PC-9 (cell line): Measurements from ENCODE around the gene CTLA4. TPM values are rescaled to one million over a fixed set of nuclear protein-coding genes. Genes with fewer than 3 reads are reported as not detected.

ENCODE experiments used
- BruUV-seq: library from RNA; stranded (reverse); fragments of 400-500 nt; replicated peaks from 2 replicates; lab custom pipeline; 2021; lab: Mats Ljungman, UMichigan
- CTCF ChIA-PET: fragments of 300-600 bp; sonication (Branson Sonifier 250); formaldehyde crosslinking; loops from one replicate; lab custom pipeline; 2022; ENCODE audit warnings: antibody characterized with exemption; lab: Charles Lee
- POLR2A ChIA-PET: fragments of 300-600 bp; sonication (Branson Sonifier 250); formaldehyde crosslinking; loops from one replicate; lab custom pipeline; 2022; ENCODE audit warnings: antibody characterized with exemption; ENCODE audit not compliant: unreplicated experiment; lab: Charles Lee
- DNase-seq, 2 experiments: peaks; one replicate each; pipeline versions ENCODE4 v3.0.0 to v3.0.0-alpha.2; 2015 to 2022; ENCODE audit warnings: mixed read lengths in 1 of 2
- H2AFZ ChIP-seq: fragments of 200-600 bp; sonication (generic); 2 replicates; pipeline ENCODE4 v1.8.1; 2017; ENCODE audit warnings: antibody characterized with exemption
- H3F3A ChIP-seq: fragments of 200-600 bp; sonication (generic); 2 replicates; pipeline ENCODE4 v1.8.1; 2017; ENCODE audit warnings: antibody characterized with exemption, mild to moderate bottlenecking, low read depth; ENCODE audit not compliant: insufficient read depth
- H3K27ac ChIP-seq: fragments of 200-600 bp; sonication (generic); 2 replicates; pipeline ENCODE4 v1.6.1; 2016; ENCODE audit warnings: mixed run types
- H3K27me3 ChIP-seq: fragments of 200-600 bp; sonication (generic); 2 replicates; pipeline ENCODE4 v1.6.1; 2016; ENCODE audit warnings: low read depth, mixed run types; ENCODE audit not compliant: insufficient read depth
- H3K36me3 ChIP-seq: fragments of 200-600 bp; sonication (generic); 2 replicates; pipeline ENCODE4 v1.6.1; 2016; ENCODE audit warnings: low read depth, mixed run types
- H3K4me1 ChIP-seq: fragments of 200-600 bp; sonication (generic); replicated peaks from 2 replicates; pipeline ENCODE4 v1.6.1; 2016; ENCODE audit warnings: mixed run types; ENCODE audit not compliant: insufficient read depth
- H3K4me2 ChIP-seq: fragments of 200-600 bp; sonication (generic); 2 replicates; pipeline ENCODE4 v1.6.1; 2017; ENCODE audit warnings: mixed run types
- H3K4me3 ChIP-seq: fragments of 200-600 bp; sonication (generic); 2 replicates; pipeline ENCODE4 v1.6.1; 2016; ENCODE audit warnings: mixed run types
- H3K79me2 ChIP-seq: fragments of 200-600 bp; sonication (generic); 2 replicates; pipeline ENCODE4 v1.6.1; 2017; ENCODE audit warnings: low read depth, mixed run types
- H3K9me2 ChIP-seq: fragments of 200-600 bp; sonication (generic); 2 replicates; pipeline ENCODE4 v1.8.1; 2017; ENCODE audit warnings: mild to moderate bottlenecking; ENCODE audit not compliant: insufficient read depth
- H3K9me3 ChIP-seq: fragments of 200-600 bp; sonication (generic); 2 replicates; pipeline ENCODE4 v1.8.1; 2016; ENCODE audit warnings: low read depth; ENCODE audit not compliant: insufficient read depth
- H4K20me1 ChIP-seq: fragments of 200-600 bp; sonication (generic); 2 replicates; pipeline ENCODE4 v1.8.1; 2017; ENCODE audit not compliant: insufficient read depth
- EZH2 ChIP-seq: fragments of 200-600 bp; sonication (generic); IDR thresholded peaks from 2 replicates; pipeline ENCODE4 v1.8.0; 2017; ENCODE audit warnings: antibody characterized with exemption, low read depth
- intact Hi-C: fragments of 100-400 bp; cut with micrococcal nuclease; formaldehyde crosslinking; loops from one replicate; pipeline ENCODE4 v1.10.0; 2022; ENCODE audit not compliant: unreplicated experiment
- total RNA-seq: library from RNA; stranded (reverse); gene quantifications from 2 replicates; pipeline ENCODE4 v1.2.3, GENCODE V29; 2021
- TF ChIP-seq, protein P1 (sequence below): fragments of 200-600 bp; sonication (generic); conservative IDR thresholded peaks from 2 replicates; pipeline ENCODE4 v1.6.1; 2017; ENCODE audit warnings: mixed run types, antibody characterized with exemption, mild to moderate bottlenecking, moderate library complexity

The CTLA4 gene
- total RNA-seq, 1 experiment from 2014 or later, result not detected

DNA sequence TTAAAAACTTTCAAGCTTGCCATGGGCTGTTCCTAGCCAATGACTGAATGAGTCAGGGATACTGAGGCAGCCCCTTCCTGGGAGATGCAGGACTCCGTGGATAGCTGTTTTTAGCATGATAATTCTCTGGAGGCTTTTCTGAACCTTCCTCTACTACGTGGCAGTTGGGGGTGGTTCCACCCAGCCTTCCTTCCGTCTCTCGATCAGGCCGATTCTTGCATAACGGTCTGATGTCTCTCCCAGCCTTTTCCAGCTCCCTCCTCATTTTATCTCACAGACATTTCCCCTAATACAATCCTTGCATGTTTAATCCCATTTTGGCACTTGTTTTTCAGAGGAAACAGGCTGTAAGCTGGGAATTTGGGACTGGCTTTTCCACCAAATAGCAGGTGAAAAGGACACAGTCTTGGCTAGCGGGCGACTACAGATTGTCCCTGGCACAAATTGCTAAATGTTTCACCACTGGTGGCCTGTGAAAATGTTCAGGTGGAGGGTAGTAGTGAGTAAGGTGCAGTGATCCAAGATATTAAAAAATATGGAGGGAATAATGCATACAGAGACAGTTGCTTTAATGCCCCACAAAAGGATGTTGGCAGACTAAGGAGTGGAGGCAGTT lies 21.0 kb upstream of the CTLA4 start:
- TF ChIP-seq, protein P1, sequence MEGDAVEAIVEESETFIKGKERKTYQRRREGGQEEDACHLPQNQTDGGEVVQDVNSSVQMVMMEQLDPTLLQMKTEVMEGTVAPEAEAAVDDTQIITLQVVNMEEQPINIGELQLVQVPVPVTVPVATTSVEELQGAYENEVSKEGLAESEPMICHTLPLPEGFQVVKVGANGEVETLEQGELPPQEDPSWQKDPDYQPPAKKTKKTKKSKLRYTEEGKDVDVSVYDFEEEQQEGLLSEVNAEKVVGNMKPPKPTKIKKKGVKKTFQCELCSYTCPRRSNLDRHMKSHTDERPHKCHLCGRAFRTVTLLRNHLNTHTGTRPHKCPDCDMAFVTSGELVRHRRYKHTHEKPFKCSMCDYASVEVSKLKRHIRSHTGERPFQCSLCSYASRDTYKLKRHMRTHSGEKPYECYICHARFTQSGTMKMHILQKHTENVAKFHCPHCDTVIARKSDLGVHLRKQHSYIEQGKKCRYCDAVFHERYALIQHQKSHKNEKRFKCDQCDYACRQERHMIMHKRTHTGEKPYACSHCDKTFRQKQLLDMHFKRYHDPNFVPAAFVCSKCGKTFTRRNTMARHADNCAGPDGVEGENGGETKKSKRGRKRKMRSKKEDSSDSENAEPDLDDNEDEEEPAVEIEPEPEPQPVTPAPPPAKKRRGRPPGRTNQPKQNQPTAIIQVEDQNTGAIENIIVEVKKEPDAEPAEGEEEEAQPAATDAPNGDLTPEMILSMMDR, result no peak
- no peak for TF ChIP-seq EZH2
- no TSS peak for BruUV-seq
- Histone ChIP-seq H2AFZ (no peak overlapping the region), H3K79me2 (no peaks in the 10 kb centered on the region), H3K4me2 (no peak overlapping the region), H3K9me2 (no peaks in the 10 kb centered on the region), H4K20me1 (no peaks in the 10 kb centered on the region), H3K4me3 (no peak overlapping the region), H3K9me3 (no peaks in the 10 kb centered on the region), H3K36me3 (no peaks in the 10 kb centered on the region), H3F3A (no peaks in the 10 kb centered on the region), H3K4me1 (no peaks in the 10 kb centered on the region), H3K27me3 (no peaks in the 10 kb centered on the region), H3K27ac (no peak overlapping the region)
- DNase-seq, result no peak
- CTCF ChIA-PET, result no interaction called here
- intact Hi-C loops, result no loop called here
- POLR2A ChIA-PET, result no interaction called here

GRCh38 chr2:203849010-203849409 lies 18.6 kb upstream of the CTLA4 start:
- H3K4me3 ChIP-seq, result no peak overlapping the region
- H2AFZ ChIP-seq, result no peak overlapping the region
- H3F3A ChIP-seq, result no peaks in the 10 kb centered on the region
- no peaks in the 10 kb centered on the region for H3K27me3 ChIP-seq
- TF ChIP-seq, protein P1, result no peak
- TF ChIP-seq EZH2, result no peak
- POLR2A ChIA-PET, result no interaction called here
- DNase-seq, result no peak
- H3K4me2 ChIP-seq, result no peak overlapping the region
- no peaks in the 10 kb centered on the region for H3K36me3 ChIP-seq
- no peaks in the 10 kb centered on the region for H3K4me1 ChIP-seq
- CTCF ChIA-PET, result no interaction called here
- no peaks in the 10 kb centered on the region for H3K9me2 ChIP-seq
- no peaks in the 10 kb centered on the region for H3K9me3 ChIP-seq
- no peaks in the 10 kb centered on the region for H4K20me1 ChIP-seq
- H3K79me2 ChIP-seq, result no peaks in the 10 kb centered on the region
- no TSS peak for BruUV-seq
- no peak overlapping the region for H3K27ac ChIP-seq
- intact Hi-C loops, result no loop called here

DNA sequence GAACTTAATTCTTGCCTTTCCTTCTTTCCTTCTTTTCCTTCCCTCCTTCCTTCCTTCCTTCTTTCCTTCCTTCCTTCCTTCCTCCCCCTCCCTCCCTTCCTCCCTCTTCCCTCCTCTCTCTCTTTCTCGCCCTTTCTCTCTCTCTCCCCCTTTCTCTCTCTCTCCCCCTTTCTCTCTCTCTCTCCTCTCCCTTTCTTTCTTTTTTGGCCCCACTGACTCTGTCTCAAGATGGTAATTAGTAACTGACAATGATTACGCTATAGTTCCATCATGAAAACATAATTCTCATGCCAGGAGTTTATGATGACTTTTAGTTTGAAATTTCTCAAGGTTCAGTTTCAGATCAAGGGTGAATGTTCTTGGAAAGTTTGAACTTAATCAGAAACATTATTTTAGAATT lies 14.8 kb upstream of the CTLA4 start:
- CTCF ChIA-PET, result no interaction called here
- H3K27me3 ChIP-seq, result no peaks in the 10 kb centered on the region

More for the DNA sequence above, 14.8 kb upstream of the CTLA4 start:
- Histone ChIP-seq H3K9me2 (no peaks in the 10 kb centered on the region), H3K4me3 (no peak overlapping the region), H3K79me2 (no peaks in the 10 kb centered on the region), H2AFZ (no peak overlapping the region), H3K36me3 (no peaks in the 10 kb centered on the region), H3F3A (no peaks in the 10 kb centered on the region), H4K20me1 (no peaks in the 10 kb centered on the region), H3K27ac (no peak overlapping the region), H3K4me1 (no peaks in the 10 kb centered on the region), H3K9me3 (no peaks in the 10 kb centered on the region), H3K4me2 (no peak overlapping the region)
- POLR2A ChIA-PET, result no interaction called here
- TF ChIP-seq, protein P1, result no peak
- TF ChIP-seq EZH2, result no peak
- DNase-seq, result no peak
- intact Hi-C loops, result no loop called here
- no TSS peak for BruUV-seq
